ENCODE measurements around the gene CRTAC1. TPM values are rescaled to one million over a fixed set of nuclear protein-coding genes. Genes with fewer than 3 reads are reported as not detected.

CRTAC1 gene
- total RNA-seq, 1 experiment from 2014 or later: 0.46 TPM

GRCh38 chr10:97944772-97945171 lies 85.6 kb downstream of the CRTAC1 start:
- H2BK20ac ChIP-seq (ENCODE audit: low read depth, low read length, poor library complexity, severe bottlenecking): no peak overlapping the region
- H3K9ac ChIP-seq (ENCODE audit: extremely low read depth, insufficient read length, low read length): no peak overlapping the region
- H3K4me2 ChIP-seq (ENCODE audit: insufficient read depth, insufficient read length, low read length): no peak overlapping the region
- no peak overlapping the region for H3K18ac ChIP-seq (ENCODE audit: insufficient read length, low read depth, low read length)
- no peak for DNase-seq
- no peak overlapping the region for H3K4ac ChIP-seq (ENCODE audit: low read depth, low read length)
- H4K5ac ChIP-seq (ENCODE audit: insufficient read length, low read depth, low read length): no peak overlapping the region
- no peak overlapping the region for H4K91ac ChIP-seq (ENCODE audit: insufficient read length, low read depth, low read length)
- H3K9me3 Mint-ChIP-seq: peaks cover 9 to 15% of the 10 kb centered on the region in 2 experiments
- H3K9me3 ChIP-seq (ENCODE audit: control insufficient read depth, low read depth, low read length): no peaks in the 10 kb centered on the region
- no peak overlapping the region for H3K14ac ChIP-seq (ENCODE audit: insufficient read depth, low read length)
- H3K4me1 ChIP-seq (ENCODE audit: insufficient read depth, low read length): no peaks in the 10 kb centered on the region
- TF ChIP-seq CTCF (conservative IDR thresholded peaks at IDR 0.05): no peak
- H3K56ac ChIP-seq (ENCODE audit: insufficient read length, low read depth, low read length): no peak overlapping the region
- no peaks in the 10 kb centered on the region for H3K27me3 ChIP-seq (ENCODE audit: insufficient read depth, low read length)
- H3K4me3 Mint-ChIP-seq: no peak overlapping the region
- no peak overlapping the region for H4K8ac ChIP-seq (replicated peaks; ENCODE audit: insufficient read length, low read depth, low read length)
- H3K23ac ChIP-seq (ENCODE audit: insufficient read length, low read depth, low read length): no peak overlapping the region
- H2BK15ac ChIP-seq (ENCODE audit: low read depth, low read length): no peak overlapping the region
- no peak overlapping the region for H2BK120ac ChIP-seq (ENCODE audit: low read depth, low read length, poor library complexity, severe bottlenecking)
- no peak overlapping the region for H3T11ph ChIP-seq (ENCODE audit: low read length)
- peaks cover 13% of the 10 kb centered on the region for H3K27me3 Mint-ChIP-seq (ENCODE audit: low read depth)
- H2BK5ac ChIP-seq (ENCODE audit: insufficient read length, low read length): no peak overlapping the region
- H3K79me1 ChIP-seq (ENCODE audit: insufficient read depth, low read depth, low read length, poor library complexity, severe bottlenecking): no peaks in the 10 kb centered on the region
- H3K4me1 Mint-ChIP-seq: peaks cover 0 to under 1% of the 10 kb centered on the region in 2 experiments; a peak in 2 of 4 replicates
- peaks cover 0 to 4% (median 0%) of the 10 kb centered on the region in 3 experiments; a peak in 2 of 7 replicates for H3K36me3 Mint-ChIP-seq (ENCODE audit: insufficient read depth in 1 of 3, low read depth in 3 of 3)
- no peaks in the 10 kb centered on the region for H4K20me1 ChIP-seq (ENCODE audit: control insufficient read depth, insufficient read depth, insufficient read length)
- H3K23me2 ChIP-seq (ENCODE audit: insufficient read length, low read depth, low read length, poor library complexity, severe bottlenecking): no peaks in the 10 kb centered on the region
- H2BK12ac ChIP-seq (ENCODE audit: insufficient read length, low read depth, low read length): no peak overlapping the region
- no peaks in the 10 kb centered on the region for H3K79me2 ChIP-seq (ENCODE audit: insufficient read depth, low read length)
- H2AK5ac ChIP-seq (ENCODE audit: insufficient read length, low read length): no peak overlapping the region
- no peak overlapping the region for H3K27ac Mint-ChIP-seq
- H3K27ac ChIP-seq (ENCODE audit: insufficient read length, low read depth, low read length): no peak overlapping the region
- no peak overlapping the region for H2AFZ ChIP-seq (ENCODE audit: low read length)

Data from H9 (cell line).